Endometrial microvascular endothelial cells (primary cell): ENCODE measurements around the gene PKD1L1. TPM values are rescaled to one million over a fixed set of nuclear protein-coding genes. Genes with fewer than 3 reads are reported as not detected.

Source experiments
- in situ Hi-C: cut with HindIII; loops from 2 replicates; pipeline ENCODE4 v1.10.0; 2017; ENCODE audit warnings: low sequenced_read_pairs, low pct_unique_long_range_greater_than_20kb; ENCODE audit errors: inconsistent ontology term
- total RNA-seq: library from RNA; depleted of rRNA; stranded (reverse); fragments of >200 nt; gene quantifications from one replicate; pipeline ENCODE4 v1.2.3, GENCODE V29; 2015; ENCODE audit errors: inconsistent ontology term

PKD1L1 gene
- 0.28 TPM for total RNA-seq

GRCh38 chr7:47948141-47948790 lies at the start of gene PKD1L1:
TSS of gene PKD1L1 (minus strand) at chr7:47948466. CDS start at chr7:47948440, 26 bp downstream.
- in situ Hi-C loops, result no loop called here

- in situ Hi-C loops, result loop anchor here (25.0 kb wide), 1 partner anchor 95 kb away; the partner anchor contains the start of gene UPP1
Measured at GRCh38 chr7:47992446-47992845, 44.2 kb upstream of the PKD1L1 start.

- in situ Hi-C loops, result loop anchor here (25.0 kb wide), 1 partner anchor 95 kb away; the partner anchor contains the start of gene UPP1
Measured at GRCh38 chr7:47991741-47992311, 43.6 kb upstream of the PKD1L1 start.

GRCh38 chr7:47991270-47991669 lies 43.0 kb upstream of the PKD1L1 start:
- in situ Hi-C loops, result loop anchor here (25.0 kb wide), 1 partner anchor 96 kb away; the partner anchor contains the start of gene UPP1

GRCh38 chr7:47990592-47990991 lies 42.3 kb upstream of the PKD1L1 start:
- in situ Hi-C loops, result loop anchor here (25.0 kb wide), 1 partner anchor 97 kb away; the partner anchor contains the start of gene UPP1

- in situ Hi-C loops, result loop anchor here (25.0 kb wide), 1 partner anchor 97 kb away; the partner anchor contains the start of gene UPP1
Measured at GRCh38 chr7:47989607-47990400, 41.5 kb upstream of the PKD1L1 start.

GRCh38 chr7:47988496-47989386 lies 40.5 kb upstream of the PKD1L1 start:
- in situ Hi-C loops, result loop anchor here (25.0 kb wide), 1 partner anchor 99 kb away; the partner anchor contains the start of gene UPP1

- in situ Hi-C loops, result loop anchor here (25.0 kb wide), 1 partner anchor 105 kb away; the partner anchor contains the start of gene UPP1
Measured at GRCh38 chr7:47982610-47983009, 34.3 kb upstream of the PKD1L1 start.

GRCh38 chr7:47980648-47981047 lies 32.4 kb upstream of the PKD1L1 start:
- in situ Hi-C loops, result loop anchor here (25.0 kb wide), 1 partner anchor 107 kb away; the partner anchor contains the start of gene UPP1

GRCh38 chr7:47979832-47980181 lies 31.5 kb upstream of the PKD1L1 start:
- in situ Hi-C loops, result loop anchor here (25.0 kb wide), 1 partner anchor 107 kb away; the partner anchor contains the start of gene UPP1

- in situ Hi-C loops, result loop anchor here (25.0 kb wide), 1 partner anchor 108 kb away; the partner anchor contains the start of gene UPP1
Measured at GRCh38 chr7:47979145-47979831, 31.0 kb upstream of the PKD1L1 start, which contains the start of gene HUS1. TSS of gene HUS1 (minus strand) at chr7:47979615. CDS start at chr7:47979519, 96 bp downstream.

GRCh38 chr7:47978790-47979144 lies 30.5 kb upstream of the PKD1L1 start:
- in situ Hi-C loops, result loop anchor here (25.0 kb wide), 1 partner anchor 109 kb away; the partner anchor contains the start of gene UPP1

GRCh38 chr7:47973739-47974138 lies 25.5 kb upstream of the PKD1L1 start:
- in situ Hi-C loops, result no loop called here

GRCh38 chr7:47970761-47971160 lies 22.5 kb upstream of the PKD1L1 start:
- in situ Hi-C loops, result no loop called here

GRCh38 chr7:47968847-47969774 lies 20.8 kb upstream of the PKD1L1 start:
- in situ Hi-C loops, result no loop called here

- in situ Hi-C loops, result no loop called here
Measured at GRCh38 chr7:47967708-47968107, 19.4 kb upstream of the PKD1L1 start.

- in situ Hi-C loops, result no loop called here
Measured at GRCh38 chr7:47967123-47967522, 18.9 kb upstream of the PKD1L1 start.
